A549 treated with ZK216348 at 1 μM for 4 hours (cell line): ENCODE measurements around the gene CYP17A1. TPM values are rescaled to one million over a fixed set of nuclear protein-coding genes. Genes with fewer than 3 reads are reported as not detected.

ENCODE experiments used
- total RNA-seq: library from RNA; stranded (reverse); fragments of 200-300 nt; extraction: Qiagen RNA extraction; gene quantifications from 5 replicates; pipeline ENCODE4 v1.2.3, GENCODE V29; 2022; ENCODE audit warnings: low read depth

CYP17A1 gene, protein sequence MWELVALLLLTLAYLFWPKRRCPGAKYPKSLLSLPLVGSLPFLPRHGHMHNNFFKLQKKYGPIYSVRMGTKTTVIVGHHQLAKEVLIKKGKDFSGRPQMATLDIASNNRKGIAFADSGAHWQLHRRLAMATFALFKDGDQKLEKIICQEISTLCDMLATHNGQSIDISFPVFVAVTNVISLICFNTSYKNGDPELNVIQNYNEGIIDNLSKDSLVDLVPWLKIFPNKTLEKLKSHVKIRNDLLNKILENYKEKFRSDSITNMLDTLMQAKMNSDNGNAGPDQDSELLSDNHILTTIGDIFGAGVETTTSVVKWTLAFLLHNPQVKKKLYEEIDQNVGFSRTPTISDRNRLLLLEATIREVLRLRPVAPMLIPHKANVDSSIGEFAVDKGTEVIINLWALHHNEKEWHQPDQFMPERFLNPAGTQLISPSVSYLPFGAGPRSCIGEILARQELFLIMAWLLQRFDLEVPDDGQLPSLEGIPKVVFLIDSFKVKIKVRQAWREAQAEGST
- total RNA-seq: not detected in 5 replicates

GRCh38 chr10:102837230-102837721, at the start of gene CYP17A1:
Gene CYP17A1, minus strand, starts transcription at chr10:102837413. Its CDS starts 52 bp downstream, at chr10:102837361.

DNA sequence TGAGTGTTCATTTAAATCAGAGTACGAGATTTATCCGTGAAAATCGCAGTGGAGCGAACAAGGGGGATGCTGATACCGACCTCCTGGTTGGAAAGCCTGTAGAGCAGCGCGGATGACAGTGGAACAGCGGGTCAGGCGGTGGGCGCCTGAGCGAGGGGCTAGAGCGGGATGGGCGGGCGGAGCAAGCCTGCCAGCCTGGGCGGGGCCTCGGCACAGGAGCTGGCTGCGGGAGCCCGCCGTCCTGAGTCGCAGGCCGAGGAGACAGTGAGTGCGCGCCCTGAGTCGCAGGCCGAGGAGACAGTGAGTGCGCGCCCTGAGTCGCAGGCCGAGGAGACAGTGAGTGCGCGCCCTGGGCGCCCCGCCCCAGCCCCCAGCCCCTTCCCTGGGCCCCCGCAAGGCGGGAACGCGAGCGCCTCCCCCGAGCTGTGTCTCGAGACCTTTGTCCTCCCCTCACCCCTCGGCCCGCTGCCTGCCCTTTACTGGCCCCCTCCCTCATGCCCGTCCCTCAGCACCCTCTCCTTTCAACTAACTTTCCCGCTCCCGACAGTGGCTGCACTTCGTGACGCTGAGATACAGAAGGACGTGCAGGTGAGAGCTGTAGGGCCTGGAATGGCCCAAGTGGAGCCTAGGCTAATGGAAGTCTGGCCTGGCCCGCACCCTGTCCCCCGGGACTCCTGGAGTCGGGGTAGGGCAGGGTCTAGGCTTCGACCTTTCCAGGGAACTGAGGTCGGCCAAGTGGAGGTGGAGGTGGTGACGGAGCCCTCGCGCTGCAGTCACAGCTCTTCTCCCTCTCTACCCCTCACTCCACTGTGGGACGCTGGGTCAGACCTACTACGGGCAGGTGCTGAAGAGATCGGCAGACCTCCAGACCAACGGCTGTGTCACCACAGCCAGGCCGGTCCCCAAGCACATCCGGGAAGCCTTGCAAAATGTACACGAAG, 32.3 kb upstream of the CYP17A1 start, which contains the start of gene AS3MT:
TSS of gene AS3MT (plus strand) at position 213 of the 941 bp plus-strand sequence. CDS start at position 336, 123 bp downstream.

Other genes starting within 250 kb of the CYP17A1 start
- gene TRIM8, start 192.9 kb downstream of the CYP17A1 start, total RNA-seq: 40.3 to 45.9 TPM (median 44.9 TPM) in 5 replicates
- 13.3 to 18.6 TPM (median 13.9 TPM) in 5 replicates for gene ARL3, start 123.0 kb downstream of the CYP17A1 start, total RNA-seq
- 2.1 to 4.2 TPM (median 2.7 TPM) in 5 replicates for gene SFXN2, start 122.8 kb downstream of the CYP17A1 start, total RNA-seq
- gene WBP1L, start 93.5 kb downstream of the CYP17A1 start, total RNA-seq: 17.5 to 28.7 TPM (median 26.1 TPM) in 5 replicates
- 14.5 to 26.2 TPM (median 23.8 TPM) in 5 replicates for gene BORCS7, start 16.8 kb upstream of the CYP17A1 start, total RNA-seq
- gene AS3MT, start 32.1 kb upstream of the CYP17A1 start, total RNA-seq: 2.6 to 5.0 TPM (median 4.7 TPM) in 5 replicates
- 3.6 to 5.9 TPM (median 5.5 TPM) in 5 replicates for gene CNNM2, start 80.9 kb upstream of the CYP17A1 start, total RNA-seq